Measurements from ENCODE around the gene BTNL8.

Gene BTNL8

GRCh38 chr5:180858586-180858985 lies 40.4 kb upstream of the BTNL8 start:
- Histone ChIP-seq H3K79me2 (ENCODE audit: insufficient read depth, low read length) (peaks cover 18% of the 10 kb centered on the region), H2AFZ (ENCODE audit: low read depth, low read length, severe bottlenecking) (no peak overlapping the region), H3K9ac (ENCODE audit: low read length) (no peak overlapping the region), H3K4me3 (ENCODE audit: insufficient read depth, low read length, poor library complexity, severe bottlenecking) (no peak overlapping the region), H3K9me2 (replicated peaks; ENCODE audit: insufficient read depth, low read length) (no peaks in the 10 kb centered on the region), H3K36me3 (ENCODE audit: low read length) (peaks cover 20% of the 10 kb centered on the region), H3K27ac (ENCODE audit: low read depth, low read length) (no peak overlapping the region), H3K9me3 (ENCODE audit: insufficient read depth, low read length) (no peaks in the 10 kb centered on the region), H3K27me3 (ENCODE audit: low read length) (no peaks in the 10 kb centered on the region), H3F3A (ENCODE audit: insufficient read depth) (peaks cover 31% of the 10 kb centered on the region), H3K4me2 (ENCODE audit: low read depth, low read length, poor library complexity, severe bottlenecking) (no peak overlapping the region), H4K20me1 (ENCODE audit: low read depth, low read length) (no peaks in the 10 kb centered on the region)
- no peak for TF ChIP-seq CTCF (IDR thresholded peaks at IDR 0.05; ENCODE audit: insufficient read depth, low read length, poor library complexity, severe bottlenecking)

- Histone ChIP-seq H3K4me3 (ENCODE audit: insufficient read depth, low read length, poor library complexity, severe bottlenecking) (peak overlapping the region; percentile 73), H3K27me3 (ENCODE audit: low read length) (no peaks in the 10 kb centered on the region), H2AFZ (ENCODE audit: low read depth, low read length, severe bottlenecking) (peak overlapping the region; percentile 55), H4K20me1 (ENCODE audit: low read depth, low read length) (no peaks in the 10 kb centered on the region), H3K9ac (ENCODE audit: low read length) (peak overlapping the region; percentile 98), H3K9me3 (ENCODE audit: insufficient read depth, low read length) (no peaks in the 10 kb centered on the region), H3K9me2 (replicated peaks; ENCODE audit: insufficient read depth, low read length) (no peaks in the 10 kb centered on the region), H3K36me3 (ENCODE audit: low read length) (peaks cover 14% of the 10 kb centered on the region), H3K27ac (ENCODE audit: low read depth, low read length) (peak overlapping the region; percentile 89), H3K4me2 (ENCODE audit: low read depth, low read length, poor library complexity, severe bottlenecking) (peak overlapping the region; percentile 88), H3F3A (ENCODE audit: insufficient read depth) (peaks cover 27% of the 10 kb centered on the region), H3K79me2 (ENCODE audit: insufficient read depth, low read length) (peaks cover 18% of the 10 kb centered on the region)
- TF ChIP-seq CTCF (IDR thresholded peaks at IDR 0.05; ENCODE audit: insufficient read depth, low read length, poor library complexity, severe bottlenecking) = peak; percentile 50
- no peak for TF ChIP-seq EZH2phosphoT487 (conservative IDR thresholded peaks at IDR 0.05; ENCODE audit: low read length)
Measured at GRCh38 chr5:180860273-180860886, 38.6 kb upstream of the BTNL8 start.

GRCh38 chr5:180860887-180861822 lies 37.8 kb upstream of the BTNL8 start, which contains the start of gene ZFP62:
TSS of gene ZFP62 (minus strand) at chr5:180861276. CDS start at chr5:180861219, 57 bp downstream.
- H3K4me2 ChIP-seq (ENCODE audit: low read depth, low read length, poor library complexity, severe bottlenecking) = peak within 1 kb of the TSS; percentile 88
- H3K27ac ChIP-seq (ENCODE audit: low read depth, low read length) = peak within 1 kb of the TSS; percentile 89
- TF ChIP-seq CTCF (IDR thresholded peaks at IDR 0.05; ENCODE audit: insufficient read depth, low read length, poor library complexity, severe bottlenecking) (no peak), EZH2phosphoT487 (conservative IDR thresholded peaks at IDR 0.05; ENCODE audit: low read length) (no peak)
- peaks cover 7% of the 10 kb centered on the region for H3K36me3 ChIP-seq (ENCODE audit: low read length)
- H3F3A ChIP-seq (ENCODE audit: insufficient read depth) = peaks cover 27% of the 10 kb centered on the region
- H3K4me3 ChIP-seq (ENCODE audit: insufficient read depth, low read length, poor library complexity, severe bottlenecking) = peak within 1 kb of the TSS; percentile 73
- no peaks in the 10 kb centered on the region for H3K9me3 ChIP-seq (ENCODE audit: insufficient read depth, low read length)
- H2AFZ ChIP-seq (ENCODE audit: low read depth, low read length, severe bottlenecking) = peak within 1 kb of the TSS; percentile 98
- no peaks in the 10 kb centered on the region for H4K20me1 ChIP-seq (ENCODE audit: low read depth, low read length)
- peaks cover 18% of the 10 kb centered on the region for H3K79me2 ChIP-seq (ENCODE audit: insufficient read depth, low read length)
- H3K9ac ChIP-seq (ENCODE audit: low read length) = peak within 1 kb of the TSS; percentile 98
- no peaks in the 10 kb centered on the region for H3K27me3 ChIP-seq (ENCODE audit: low read length)
- no peaks in the 10 kb centered on the region for H3K9me2 ChIP-seq (replicated peaks; ENCODE audit: insufficient read depth, low read length)
